Right forelimb (tissue), 1 donor: Measurements from ENCODE around the gene LILRB2.
A peak's percentile ranks its signal among the peaks of the same experiment; 100 is the strongest.
"Not testable (repeated sequence)": the region's sequence is repeated elsewhere in the genome, so short reads cannot be mapped to it uniquely, and the experiment has no call there.

Experiments used
- DNase-seq: peaks from one replicate; pipeline ENCODE4 v3.0.0-alpha.2; 2018

Gene LILRB2

GRCh38 chr19:54271587-54271986 is 9.3 kb downstream of the LILRB2 start:
- not testable (repeated sequence) for DNase-seq

- no peak for DNase-seq
Observed at GRCh38 chr19:54271106-54271505, 9.8 kb downstream of the LILRB2 start.

GRCh38 chr19:54268936-54269335 is 12.0 kb downstream of the LILRB2 start:
- no peak for DNase-seq

DNA sequence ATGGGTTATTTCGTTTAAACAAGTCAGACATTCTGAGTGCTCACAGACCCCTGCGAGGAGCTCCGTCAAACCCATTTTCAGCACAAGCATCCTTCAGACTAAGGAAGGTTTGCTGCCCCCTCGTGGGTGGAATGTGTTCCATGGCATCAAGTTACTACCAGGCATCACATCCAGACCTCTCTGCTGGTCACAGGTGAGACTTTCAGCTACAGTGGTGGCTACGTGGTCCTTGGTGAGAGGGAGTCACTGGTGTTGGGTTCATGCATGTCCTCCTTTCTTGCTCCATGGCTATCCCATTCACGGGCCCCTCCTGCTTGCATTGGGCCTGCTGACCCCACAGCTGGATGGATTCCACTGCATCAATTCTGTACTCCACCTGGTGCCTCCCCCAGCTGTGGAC is 14.8 kb downstream of the LILRB2 start:
- DNase-seq, result peak; percentile 81

DNA sequence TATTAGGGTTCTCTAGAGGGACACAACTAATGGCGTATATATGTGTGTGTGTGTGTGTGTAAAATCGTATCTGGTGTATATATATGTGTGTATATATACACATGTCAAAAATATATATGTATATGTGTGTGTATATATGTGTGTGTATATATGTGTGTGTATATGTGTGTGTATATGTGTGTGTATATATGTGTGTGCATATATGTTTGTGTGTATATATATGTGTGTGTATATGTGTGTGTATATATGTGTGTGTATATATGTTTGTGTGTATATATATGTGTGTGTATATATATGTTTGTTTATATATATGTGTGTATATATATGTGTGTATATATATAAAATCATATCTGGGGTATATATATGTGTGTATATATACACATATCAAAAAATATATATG is 18.4 kb downstream of the LILRB2 start:
- no peak for DNase-seq

GRCh38 chr19:54262066-54262465 is 18.8 kb downstream of the LILRB2 start:
- DNase-seq, result no peak

DNA sequence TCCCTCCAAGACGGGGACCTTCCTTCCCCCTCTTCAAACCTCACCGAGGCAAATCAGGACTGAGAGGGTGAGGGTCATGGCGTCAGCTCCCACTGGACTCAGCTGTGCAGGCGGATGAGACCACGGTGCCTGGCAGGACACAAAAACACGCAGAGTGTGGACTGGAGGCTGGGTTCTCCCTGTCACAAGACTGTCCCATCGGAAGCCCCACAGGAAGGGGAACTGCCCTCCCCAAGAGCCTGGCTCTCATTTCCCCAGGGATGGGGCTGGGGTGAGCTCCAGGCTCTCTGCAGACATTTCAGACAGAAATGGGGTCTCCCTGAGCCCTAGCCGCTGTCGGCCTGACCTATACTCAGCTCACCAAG is 23.8 kb downstream of the LILRB2 start, which contains the start of gene LILRB5:
LILRB5 (minus strand) TSS at position 158 of the 365 bp plus-strand sequence; CDS start at position 78, 80 bp downstream.
- no peak for DNase-seq

GRCh38 chr19:54256250-54257115 is 24.4 kb downstream of the LILRB2 start:
- no peak for DNase-seq

GRCh38 chr19:54255105-54255775 is 25.7 kb downstream of the LILRB2 start:
- DNase-seq, result no peak

GRCh38 chr19:54254195-54254906 is 26.6 kb downstream of the LILRB2 start:
- no peak for DNase-seq

DNA sequence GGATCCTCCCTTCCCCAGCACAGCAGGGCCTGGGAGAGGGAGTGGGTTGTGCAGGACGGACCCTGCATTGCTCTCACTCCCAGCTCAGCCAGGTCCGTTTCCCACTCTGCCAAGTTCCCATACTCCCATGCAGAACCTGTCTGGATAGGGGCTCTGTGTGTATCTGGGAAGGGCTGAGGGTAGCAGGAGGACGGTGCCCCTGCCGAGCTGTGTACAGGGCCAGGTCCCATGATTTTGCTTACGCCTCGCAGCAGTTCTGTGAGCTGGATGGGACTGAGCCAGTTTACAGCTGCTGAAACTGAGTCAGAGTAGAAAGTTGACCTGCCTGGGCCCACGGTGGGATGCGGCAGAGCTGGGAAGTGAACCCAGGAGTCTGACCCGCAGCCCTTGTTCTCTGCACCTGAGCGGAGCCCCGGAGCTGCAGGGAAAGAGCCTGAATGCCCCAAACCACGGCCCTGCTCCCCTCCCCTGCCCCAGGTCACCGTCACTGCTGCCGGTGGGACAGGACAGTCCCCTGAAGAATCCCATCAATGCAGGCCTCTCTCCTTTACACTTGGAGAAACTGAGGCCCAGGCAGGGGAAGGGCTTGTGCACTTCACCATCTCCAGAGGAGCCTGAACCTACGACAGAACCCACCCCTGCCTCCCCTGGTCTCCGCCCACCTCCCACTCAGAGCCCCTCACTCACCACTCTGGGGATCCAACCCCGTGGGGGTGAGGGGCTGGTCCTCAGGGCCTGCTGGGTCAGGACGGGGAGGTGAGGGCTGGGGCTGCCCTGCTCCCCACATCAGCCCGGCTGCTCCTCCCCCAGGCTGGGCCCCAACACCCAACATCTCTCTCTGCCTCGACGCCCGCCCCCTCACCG is 27.3 kb downstream of the LILRB2 start:
- no peak for DNase-seq

DNA sequence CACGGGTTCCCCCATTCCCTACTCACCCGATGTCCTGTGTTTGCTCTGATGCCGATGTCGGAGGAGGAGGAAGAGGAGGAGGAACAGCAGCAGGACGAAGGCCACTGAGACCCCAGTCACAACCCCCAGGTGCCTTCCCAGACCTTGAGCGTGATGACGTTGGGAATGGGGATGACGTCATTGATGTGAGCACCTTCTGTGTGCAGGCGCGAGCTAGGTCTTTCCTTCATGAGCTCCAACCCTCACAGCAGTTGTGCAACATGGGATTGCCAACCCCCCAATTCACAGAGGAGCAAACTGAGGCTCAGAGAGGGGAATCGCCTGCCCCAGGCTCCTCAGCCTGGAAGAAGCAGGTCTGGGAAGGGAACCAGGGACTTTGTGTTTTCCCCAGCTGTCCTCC is 28.1 kb downstream of the LILRB2 start:
- no peak for DNase-seq

GRCh38 chr19:54252243-54252642 is 28.7 kb downstream of the LILRB2 start:
- DNase-seq, result no peak

- no peak for DNase-seq
Observed at GRCh38 chr19:54248016-54248601, 32.8 kb downstream of the LILRB2 start.

GRCh38 chr19:54247106-54247930 is 33.6 kb downstream of the LILRB2 start:
- no peak for DNase-seq

- no peak for DNase-seq
Observed at GRCh38 chr19:54245936-54246335, 35.0 kb downstream of the LILRB2 start.

DNA sequence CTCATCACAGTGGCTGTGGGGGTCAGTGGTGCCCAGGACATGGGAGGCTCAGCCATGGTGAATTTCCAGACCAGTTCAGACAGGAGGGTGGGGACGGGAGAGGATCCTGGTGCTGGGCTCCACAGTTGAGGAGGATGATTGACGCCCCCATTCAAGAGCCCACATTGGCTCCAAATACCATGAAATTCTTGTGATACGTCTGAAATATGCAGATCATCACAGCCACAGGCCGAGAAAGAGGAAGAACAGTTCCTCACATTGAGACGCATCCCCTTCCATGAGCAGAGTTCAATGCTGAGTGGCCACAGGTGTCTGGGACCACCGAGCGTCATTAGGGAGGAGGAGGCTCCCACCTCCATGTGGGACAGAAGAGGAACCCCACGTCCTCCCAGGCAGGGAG is 37.1 kb downstream of the LILRB2 start:
- not testable (repeated sequence) for DNase-seq

GRCh38 chr19:54242646-54243045 is 38.3 kb downstream of the LILRB2 start, which contains the start of gene LILRA6:
TSS of gene LILRA6 (minus strand) at chr19:54242790.
- not testable (repeated sequence) for DNase-seq

- DNase-seq, result not testable (repeated sequence)
Observed at GRCh38 chr19:54242234-54242633, 38.7 kb downstream of the LILRB2 start.

DNA sequence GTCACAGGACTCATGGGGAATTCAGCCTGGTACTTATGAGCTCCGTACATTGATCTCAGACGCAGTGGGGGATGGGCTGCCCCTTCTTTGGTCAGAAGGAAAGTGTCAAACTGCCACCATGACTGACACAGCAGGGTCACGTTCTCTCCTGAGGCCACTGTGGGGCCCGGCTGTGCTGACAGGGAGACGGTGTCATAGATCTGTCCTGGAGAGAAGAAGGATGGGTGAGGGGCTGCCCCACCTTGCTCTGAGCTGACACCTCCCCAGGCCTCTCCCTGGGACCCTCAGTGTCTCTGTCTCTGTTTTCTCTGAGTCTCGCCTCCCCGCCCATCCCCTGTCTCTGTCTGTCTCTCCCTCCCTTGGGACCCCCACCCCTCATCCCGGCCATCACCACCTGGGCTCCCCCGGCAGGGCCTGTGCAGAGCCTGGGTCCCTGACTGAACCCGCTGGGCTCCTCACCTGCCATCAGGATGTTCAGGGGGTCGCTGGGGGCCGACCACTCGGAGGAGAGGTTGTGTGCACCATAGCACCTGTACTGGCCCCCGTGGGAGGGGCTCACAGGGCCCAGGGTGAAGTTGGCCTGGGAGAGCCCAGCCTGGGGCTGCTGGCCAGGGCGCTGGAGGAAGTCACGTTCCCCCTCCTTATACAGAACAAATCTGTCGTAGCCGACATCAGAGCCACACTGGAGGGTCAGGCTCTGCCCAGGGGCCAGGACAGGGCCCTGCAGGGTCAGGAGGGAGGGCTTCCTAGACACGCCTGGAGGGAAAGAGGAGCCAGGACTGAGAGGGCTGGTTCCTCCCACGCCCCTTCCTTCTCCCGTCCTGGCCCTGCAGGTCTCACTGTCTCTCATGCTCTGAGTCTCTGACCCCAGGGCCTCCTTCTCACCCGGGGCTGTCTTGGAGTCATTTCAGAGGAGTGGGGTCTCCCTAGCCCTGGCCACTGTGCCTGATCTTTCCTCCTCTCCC is 40.3 kb downstream of the LILRB2 start:
- DNase-seq, result not testable (repeated sequence)
